HG03039 (cell line): ENCODE results near the gene THAP3.

Experiments
- ATAC-seq: cut with Tn5 transposase; IDR thresholded peaks from one replicate; pipeline ENCODE4 v1.9.1; 2021; ENCODE audit warnings: mild to moderate bottlenecking, moderate library complexity; ENCODE audit not compliant: unreplicated experiment

The THAP3 gene, protein sequence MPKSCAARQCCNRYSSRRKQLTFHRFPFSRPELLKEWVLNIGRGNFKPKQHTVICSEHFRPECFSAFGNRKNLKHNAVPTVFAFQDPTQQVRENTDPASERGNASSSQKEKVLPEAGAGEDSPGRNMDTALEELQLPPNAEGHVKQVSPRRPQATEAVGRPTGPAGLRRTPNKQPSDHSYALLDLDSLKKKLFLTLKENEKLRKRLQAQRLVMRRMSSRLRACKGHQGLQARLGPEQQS

DNA sequence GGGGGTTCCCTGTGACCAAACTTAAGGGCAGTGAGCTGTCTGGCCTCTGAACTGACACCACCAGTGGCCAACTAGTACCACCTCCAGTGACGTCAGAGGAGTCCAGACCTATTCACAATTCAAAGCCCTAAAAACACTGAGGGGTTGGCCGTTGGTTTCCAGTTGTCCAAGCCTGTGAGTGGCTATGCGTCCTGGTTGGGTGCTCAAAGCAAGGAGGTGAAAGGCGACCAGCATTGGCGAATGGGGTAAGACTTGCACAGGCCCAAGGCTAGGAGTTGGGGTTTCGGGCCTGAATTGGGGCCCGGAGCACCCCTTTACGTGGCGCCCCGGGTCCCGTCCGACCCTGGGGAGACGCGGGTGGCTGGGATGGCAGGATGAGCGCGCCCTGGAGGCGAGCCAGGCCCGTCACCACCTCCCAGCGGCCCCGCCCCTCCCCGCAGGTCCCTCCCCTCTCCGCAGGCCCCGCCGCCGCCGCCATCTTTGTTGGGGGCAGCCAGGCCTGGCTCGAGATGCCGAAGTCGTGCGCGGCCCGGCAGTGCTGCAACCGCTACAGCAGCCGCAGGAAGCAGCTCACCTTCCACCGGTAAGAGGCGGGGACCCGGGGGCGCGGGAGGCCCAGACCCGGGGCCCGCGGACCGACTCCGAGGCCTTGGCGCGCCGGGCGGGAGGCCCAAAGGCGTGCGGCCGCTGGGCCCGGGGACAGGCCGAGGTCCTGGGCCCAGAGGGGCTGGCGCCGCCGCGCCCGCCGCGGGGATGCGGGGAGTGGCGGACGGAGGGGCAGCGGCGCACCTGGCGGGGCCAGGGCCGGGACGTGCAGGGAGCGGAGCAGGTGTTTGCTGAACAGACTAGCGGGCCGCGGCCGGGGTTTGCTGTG, at the start of gene THAP3:
THAP3 (plus strand) TSS at position 159 of the 874 bp plus-strand sequence; CDS start at position 510, 351 bp downstream.
- peak; percentile 64 for ATAC-seq

DNA sequence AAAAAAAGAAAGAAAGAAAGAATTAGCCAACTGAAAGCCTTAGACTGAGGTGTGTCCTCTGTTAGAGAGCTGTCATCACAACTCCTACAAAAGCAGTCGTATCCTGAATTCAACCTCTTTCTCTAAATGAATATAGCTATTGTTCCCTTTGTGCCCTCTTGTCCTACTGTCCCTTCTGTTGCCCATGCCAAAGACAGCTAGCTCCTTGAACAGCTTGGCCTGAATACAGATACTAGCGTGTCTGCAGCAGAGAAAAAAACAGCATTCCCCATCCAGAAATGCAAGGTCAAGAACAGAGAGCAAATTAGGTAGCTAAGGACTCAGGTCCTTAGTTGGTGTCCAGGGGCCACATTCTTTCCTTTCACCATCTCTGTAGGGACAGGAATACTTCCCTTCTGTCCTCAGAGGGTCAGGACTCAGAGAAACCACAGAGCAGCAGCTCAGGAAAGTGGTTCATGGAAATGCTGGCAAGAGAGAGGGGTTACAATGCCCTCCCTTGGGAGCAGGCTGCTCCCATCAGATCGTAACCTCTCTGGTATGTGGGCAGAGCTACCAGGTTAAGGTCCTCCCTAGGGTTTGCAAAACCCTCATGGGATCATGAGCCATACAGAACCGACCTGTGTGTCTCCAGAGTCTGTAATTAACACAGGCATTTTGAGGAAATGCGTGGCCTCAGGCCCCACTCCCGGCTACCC, 46.7 kb upstream of the THAP3 start:
- ATAC-seq, result no peak

DNA sequence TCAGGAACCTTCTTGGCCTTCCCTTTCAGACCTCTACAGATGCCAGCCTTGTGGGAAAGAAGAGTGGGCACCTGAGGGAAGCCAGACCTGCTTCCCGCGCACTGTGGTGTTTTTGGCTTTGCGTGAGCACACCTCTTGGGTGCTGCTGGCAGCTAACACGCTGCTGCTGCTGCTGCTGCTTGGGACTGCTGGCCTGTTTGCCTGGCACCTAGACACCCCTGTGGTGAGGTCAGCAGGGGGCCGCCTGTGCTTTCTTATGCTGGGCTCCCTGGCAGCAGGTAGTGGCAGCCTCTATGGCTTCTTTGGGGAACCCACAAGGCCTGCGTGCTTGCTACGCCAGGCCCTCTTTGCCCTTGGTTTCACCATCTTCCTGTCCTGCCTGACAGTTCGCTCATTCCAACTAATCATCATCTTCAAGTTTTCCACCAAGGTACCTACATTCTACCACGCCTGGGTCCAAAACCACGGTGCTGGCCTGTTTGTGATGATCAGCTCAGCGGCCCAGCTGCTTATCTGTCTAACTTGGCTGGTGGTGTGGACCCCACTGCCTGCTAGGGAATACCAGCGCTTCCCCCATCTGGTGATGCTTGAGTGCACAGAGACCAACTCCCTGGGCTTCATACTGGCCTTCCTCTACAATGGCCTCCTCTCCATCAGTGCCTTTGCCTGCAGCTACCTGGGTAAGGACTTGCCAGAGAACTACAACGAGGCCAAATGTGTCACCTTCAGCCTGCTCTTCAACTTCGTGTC, 45.9 kb upstream of the THAP3 start:
- ATAC-seq, result no peak

DNA sequence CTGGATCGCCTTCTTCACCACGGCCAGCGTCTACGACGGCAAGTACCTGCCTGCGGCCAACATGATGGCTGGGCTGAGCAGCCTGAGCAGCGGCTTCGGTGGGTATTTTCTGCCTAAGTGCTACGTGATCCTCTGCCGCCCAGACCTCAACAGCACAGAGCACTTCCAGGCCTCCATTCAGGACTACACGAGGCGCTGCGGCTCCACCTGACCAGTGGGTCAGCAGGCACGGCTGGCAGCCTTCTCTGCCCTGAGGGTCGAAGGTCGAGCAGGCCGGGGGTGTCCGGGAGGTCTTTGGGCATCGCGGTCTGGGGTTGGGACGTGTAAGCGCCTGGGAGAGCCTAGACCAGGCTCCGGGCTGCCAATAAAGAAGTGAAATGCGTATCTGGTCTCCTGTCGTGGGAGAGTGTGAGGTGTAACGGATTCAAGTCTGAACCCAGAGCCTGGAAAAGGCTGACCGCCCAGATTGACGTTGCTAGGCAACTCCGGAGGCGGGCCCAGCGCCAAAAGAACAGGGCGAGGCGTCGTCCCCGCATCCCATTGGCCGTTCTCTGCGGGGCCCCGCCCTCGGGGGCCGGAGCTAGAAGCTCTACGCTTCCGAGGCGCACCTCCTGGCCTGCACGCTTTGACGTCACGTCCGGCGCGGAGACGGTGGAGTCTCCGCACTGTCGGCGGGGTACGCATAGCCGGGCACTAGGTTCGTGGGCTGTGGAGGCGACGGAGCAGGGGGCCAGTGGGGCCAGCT, 45.1 kb upstream of the THAP3 start, which contains the start of gene ZBTB48:
ZBTB48 (plus strand) TSS at position 621 of the 745 bp plus-strand sequence. CDS start 616 bp downstream, outside the sequence.
- ATAC-seq, result peak; percentile 88

DNA sequence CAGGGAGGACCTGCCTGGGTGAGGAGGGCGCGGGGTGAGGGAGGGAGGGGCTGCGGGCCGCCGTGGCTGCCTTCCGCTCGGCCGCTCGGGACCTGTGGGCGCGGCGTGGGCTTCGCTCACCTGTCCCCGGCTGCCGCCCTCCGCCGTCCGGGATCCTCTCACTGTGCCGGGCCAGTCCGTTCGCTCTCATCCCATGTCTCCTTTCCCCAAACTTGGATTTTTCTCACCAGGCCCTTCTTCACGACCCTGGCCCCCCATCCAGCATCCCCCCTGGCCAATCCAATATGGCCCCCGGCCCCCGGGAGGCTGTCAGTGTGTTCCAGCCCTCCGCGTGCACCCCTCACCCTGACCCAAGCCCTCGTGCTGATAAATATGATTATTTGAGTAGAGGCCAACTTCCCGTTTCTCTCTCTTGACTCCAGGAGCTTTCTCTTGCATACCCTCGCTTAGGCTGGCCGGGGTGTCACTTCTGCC, 44.5 kb upstream of the THAP3 start:
- no peak for ATAC-seq

DNA sequence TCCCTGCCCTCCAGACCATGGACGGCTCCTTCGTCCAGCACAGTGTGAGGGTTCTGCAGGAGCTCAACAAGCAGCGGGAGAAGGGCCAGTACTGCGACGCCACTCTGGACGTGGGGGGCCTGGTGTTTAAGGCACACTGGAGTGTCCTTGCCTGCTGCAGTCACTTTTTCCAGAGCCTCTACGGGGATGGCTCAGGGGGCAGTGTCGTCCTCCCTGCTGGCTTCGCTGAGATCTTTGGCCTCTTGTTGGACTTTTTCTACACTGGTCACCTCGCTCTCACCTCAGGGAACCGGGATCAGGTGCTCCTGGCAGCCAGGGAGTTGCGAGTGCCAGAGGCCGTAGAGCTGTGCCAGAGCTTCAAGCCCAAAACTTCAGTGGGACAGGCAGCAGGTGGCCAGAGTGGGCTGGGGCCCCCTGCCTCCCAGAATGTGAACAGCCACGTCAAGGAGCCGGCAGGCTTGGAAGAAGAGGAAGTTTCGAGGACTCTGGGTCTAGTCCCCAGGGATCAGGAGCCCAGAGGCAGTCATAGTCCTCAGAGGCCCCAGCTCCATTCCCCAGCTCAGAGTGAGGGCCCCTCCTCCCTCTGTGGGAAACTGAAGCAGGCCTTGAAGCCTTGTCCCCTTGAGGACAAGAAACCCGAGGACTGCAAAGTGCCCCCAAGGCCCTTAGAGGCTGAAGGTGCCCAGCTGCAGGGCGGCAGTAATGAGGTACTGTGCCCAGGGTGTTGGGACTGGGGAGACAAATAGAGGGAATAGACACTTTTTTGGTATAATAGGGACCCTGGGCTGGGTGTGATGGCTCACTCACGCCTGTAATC, 43.9 kb upstream of the THAP3 start:
- no peak for ATAC-seq

DNA sequence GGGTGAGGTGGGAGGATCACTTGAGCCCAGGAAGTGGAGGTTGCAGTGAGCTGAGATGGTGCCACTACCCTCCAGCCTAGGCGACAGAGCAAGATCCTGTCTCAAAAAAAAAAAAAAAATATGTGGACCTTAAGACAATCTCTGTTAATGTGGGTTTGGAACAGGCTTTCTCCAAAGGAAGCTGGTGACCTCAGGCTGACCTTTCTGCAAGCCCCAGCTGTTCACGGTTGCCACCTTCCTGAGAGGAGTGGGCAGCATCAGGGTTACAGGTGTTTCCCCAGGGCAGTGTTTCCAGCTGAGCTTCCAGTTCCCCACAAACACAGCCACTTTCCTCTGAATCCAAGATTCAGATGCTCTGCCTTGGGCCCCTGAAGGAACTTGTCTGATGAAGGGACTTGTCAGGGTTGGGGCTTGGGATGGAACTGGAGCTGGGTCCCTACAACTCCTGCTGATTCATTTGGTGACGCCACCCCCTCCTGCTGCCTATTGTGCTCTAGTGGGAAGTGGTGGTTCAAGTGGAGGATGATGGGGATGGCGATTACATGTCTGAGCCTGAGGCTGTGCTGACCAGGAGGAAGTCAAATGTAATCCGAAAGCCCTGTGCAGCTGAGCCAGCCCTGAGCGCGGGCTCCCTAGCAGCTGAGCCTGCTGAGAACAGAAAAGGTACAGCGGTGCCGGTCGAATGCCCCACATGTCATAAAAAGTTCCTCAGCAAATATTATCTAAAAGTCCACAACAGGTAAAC, 42.9 kb upstream of the THAP3 start:
- ATAC-seq, result no peak

DNA sequence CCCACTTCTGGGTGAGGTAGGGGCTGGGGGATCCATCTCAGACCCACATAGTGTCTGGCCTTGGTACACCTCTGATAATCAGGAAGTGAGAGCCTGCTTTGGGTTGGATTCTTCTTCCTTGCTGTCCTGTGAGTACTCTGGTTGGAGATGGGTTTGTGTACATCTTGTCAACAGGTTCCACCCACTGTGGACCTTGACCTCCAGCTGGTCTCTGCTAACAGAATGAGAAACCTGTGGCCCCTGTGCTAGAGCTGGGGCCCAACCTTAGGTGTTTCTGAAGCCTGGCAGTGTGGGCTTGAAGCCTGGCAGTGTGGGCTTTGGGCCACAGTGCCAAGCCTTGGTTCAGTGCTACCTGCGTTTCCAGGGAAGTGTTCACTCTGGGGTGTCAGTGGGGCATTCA, 42.3 kb upstream of the THAP3 start:
- no peak for ATAC-seq

DNA sequence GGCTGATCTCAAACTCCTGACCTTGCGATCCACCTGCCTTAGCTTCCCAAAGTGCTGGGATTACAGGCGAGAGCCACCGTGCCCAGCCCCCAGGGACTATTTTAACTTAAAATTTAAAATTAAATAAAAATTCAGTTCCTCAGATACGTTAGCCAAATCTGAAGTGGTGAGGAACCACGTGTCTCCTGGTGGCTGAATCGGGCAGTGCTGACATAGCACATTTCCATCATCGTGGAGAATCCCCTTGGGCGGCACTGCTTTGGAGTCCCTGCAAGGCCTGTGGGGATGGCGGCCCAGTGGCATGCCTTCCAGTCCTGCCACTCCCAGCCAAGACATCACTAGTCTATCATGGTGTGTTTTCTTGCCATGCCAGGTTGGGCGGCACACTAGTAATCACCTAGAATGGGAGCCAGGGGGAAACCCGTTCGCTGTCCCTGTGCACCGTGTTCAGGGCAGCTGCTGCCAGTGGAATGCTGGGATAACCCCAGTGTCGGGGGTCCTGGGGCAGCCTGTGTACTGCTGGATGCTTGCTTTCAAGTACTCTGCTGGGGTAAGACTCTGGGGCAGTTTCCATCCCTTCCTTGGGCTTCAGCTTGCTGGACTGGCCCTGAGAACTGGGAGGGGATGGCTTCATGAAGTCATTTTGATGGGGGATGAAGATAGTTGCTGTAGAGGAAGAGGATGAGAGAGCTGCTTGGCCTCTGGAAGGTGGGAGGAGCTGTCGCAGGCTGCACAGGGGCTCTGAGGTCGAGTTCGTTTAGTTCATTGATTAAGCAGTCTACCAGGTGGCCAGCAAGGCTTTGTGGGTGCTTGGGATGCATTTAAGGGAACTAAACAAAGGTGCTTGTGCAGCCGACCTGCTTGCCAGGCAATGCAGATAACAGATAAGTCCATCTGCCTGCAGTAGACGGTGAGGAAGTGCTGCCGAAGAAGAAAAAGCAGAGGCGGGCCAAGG, 40.3 kb upstream of the THAP3 start:
- ATAC-seq, result no peak

DNA sequence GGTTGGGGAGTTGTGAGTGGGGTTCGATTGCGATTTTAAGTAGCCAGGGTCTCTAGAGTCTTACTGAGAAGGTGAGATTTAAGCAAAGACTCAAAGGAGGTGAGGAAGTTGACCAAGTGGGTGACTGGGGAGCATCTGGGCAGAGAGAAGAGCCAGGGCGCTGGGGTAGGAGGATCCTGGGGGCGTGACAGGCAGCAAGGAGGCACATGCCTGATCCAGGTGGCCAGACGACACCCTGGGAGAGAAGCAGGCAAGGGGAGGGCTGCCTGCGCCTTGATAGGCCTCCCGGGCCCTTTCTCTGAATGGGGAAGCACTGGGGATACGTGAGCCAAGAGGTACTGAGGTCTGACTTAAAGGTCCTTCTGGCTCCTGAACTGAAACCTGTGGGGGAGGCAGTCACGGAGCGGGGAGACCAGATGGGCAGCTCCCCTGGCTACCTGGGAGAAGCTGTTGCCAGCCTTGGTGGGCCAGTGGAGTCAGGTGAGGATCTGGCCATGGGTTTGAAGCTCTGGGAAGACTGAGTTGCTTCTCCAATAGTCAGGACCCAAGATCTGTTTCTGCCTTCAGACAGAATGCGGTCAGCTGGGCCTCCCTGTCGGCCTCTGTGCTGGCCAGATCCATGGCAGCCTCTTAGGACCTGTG, 39.5 kb upstream of the THAP3 start:
- no peak for ATAC-seq

DNA sequence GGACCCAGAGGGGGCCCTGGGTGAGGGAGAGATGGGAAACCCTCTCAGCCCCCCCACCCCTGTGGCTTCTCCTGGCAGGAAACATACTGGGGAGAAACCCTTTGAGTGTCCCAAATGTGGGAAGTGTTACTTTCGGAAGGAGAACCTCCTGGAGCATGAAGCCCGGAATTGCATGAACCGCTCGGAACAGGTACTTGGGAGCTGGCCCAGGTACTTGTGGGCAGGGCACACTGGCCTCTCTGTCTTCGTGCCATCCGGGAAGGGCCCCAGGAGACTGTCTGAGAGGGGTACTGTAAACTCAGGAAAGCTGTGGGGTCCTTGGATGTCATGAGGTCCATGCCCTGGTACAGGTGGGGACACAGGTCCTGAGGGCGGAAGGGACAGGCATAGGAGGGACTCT, 38.8 kb upstream of the THAP3 start:
- ATAC-seq, result no peak

DNA sequence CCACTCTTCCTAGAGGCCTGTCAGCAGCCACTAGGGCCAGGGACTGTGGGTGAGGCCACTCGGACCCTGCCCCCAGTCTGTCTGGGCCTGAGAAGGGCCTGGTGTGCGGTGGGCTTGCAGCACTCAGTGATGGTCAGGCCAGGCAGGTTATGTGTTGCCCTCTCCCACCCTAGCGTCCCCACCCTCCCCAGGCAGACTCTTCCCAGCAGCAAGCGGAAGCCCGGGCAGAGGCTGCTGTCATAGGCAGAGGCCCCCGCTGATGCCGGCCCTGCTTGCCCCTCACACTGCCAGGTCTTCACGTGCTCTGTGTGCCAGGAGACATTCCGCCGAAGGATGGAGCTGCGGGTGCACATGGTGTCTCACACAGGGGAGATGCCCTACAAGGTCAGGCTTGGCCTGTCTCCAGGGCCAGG, 38.3 kb upstream of the THAP3 start:
- ATAC-seq, result no peak

DNA sequence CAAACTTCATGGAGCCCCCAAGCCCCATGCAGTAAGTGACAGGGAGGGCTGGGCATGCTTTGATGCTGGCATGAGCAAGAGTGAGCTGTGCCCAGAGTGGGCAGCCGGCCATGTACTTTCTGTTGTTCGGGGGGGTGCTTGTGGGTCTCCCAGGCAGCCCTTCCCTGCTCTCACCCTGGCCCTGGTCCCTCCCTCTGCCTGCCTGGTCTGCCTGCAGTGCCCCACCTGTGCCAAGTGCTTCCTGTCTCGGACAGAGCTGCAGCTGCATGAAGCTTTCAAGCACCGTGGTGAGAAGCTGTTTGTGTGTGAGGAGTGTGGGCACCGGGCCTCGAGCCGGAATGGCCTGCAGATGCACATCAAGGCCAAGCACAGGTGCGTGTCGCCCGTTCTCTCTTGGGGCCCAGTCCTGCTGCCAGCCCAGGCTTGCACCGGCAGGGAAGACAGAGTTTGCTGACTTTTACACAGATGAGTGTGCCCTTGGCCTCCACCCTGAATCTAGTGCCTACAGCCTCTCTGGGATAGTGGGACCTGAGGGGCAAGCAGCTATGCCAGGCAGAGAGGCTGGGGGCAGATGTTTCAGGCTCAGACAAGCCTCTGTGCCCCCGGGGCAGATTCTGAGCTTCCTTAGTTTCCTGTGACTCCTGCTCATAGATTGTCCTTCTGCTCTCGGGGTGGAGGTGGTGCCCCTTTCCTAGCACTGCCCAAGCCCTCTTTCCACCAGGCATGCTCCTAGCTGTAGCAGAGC, 37.2 kb upstream of the THAP3 start:
- ATAC-seq, result no peak

DNA sequence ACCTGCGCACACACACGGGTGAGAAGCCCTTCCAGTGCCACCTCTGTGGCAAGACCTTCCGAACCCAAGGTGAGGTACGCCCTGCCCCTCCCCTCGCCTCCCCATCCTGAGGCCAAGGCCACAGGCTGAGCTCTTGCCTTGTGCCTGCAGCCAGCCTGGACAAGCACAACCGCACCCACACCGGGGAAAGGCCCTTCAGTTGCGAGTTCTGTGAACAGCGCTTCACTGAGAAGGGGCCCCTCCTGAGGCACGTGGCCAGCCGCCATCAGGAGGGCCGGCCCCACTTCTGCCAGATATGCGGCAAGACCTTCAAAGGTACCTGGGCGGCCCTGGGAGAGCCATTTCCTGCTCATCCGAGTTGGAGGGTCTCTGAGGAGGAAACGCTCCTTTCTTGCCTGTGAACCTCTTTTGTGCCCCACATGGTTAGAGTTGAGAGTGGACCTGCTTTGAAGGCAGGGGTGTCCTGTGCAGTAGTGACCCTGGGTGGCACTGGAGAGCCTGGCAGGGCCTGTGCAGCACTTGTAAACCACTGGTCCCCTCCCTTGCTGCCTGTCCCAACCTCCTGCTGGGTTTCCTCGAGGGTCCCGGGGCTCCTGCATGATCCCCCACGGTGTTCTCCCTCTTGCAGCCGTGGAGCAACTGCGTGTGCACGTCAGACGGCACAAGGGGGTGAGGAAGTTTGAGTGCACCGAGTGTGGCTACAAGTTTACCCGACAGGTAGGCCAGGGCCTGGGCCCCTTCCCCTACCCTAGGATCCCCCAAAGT, 36.4 kb upstream of the THAP3 start:
- no peak for ATAC-seq

DNA sequence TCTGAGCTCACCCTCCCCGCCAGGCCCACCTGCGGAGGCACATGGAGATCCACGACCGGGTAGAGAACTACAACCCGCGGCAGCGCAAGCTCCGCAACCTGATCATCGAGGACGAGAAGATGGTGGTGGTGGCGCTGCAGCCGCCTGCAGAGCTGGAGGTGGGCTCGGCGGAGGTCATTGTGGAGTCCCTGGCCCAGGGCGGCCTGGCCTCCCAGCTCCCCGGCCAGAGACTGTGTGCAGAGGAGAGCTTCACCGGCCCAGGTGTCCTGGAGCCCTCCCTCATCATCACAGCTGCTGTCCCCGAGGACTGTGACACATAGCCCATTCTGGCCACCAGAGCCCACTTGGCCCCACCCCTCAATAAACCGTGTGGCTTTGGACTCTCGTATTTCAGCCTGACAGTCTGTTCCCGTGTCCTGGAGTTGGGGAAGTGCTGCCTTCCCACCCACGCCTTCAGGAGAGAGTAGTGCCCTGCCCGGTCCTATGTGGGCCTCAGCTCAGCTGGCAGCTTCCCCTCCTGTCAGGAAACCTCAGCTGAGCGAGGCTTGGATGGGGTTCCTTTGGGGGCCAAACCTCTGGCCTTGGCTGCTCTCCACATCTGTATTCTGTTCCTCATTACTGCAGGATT, 35.7 kb upstream of the THAP3 start:
- no peak for ATAC-seq
